ENCODE results near the gene GRPR.
"Not testable (repeated sequence)": the region's sequence is repeated elsewhere in the genome, so short reads cannot be mapped to it uniquely, and the experiment has no call there.

Gene GRPR

GRCh38 chrX:16183843-16184242 lies 60.5 kb downstream of the GRPR start:
- not testable (repeated sequence) for DNase-seq (ENCODE audit: low read depth)

GRCh38 chrX:16185725-16186136 lies 62.4 kb downstream of the GRPR start:
- DNase-seq (ENCODE audit: low read depth), result no peak

- DNase-seq (ENCODE audit: low read depth), result no peak
Measured at GRCh38 chrX:16186380-16187007, 63.1 kb downstream of the GRPR start.

- DNase-seq (ENCODE audit: low read depth), result no peak
Measured at GRCh38 chrX:16187024-16187760, 63.8 kb downstream of the GRPR start.

- no peak for DNase-seq (ENCODE audit: low read depth)
Measured at GRCh38 chrX:16188687-16189086, 65.3 kb downstream of the GRPR start.

GRCh38 chrX:16191605-16192004 lies 68.2 kb downstream of the GRPR start:
- no peak for DNase-seq (ENCODE audit: low read depth)

- no peak for DNase-seq (ENCODE audit: low read depth)
Measured at GRCh38 chrX:16196829-16197228, 73.5 kb downstream of the GRPR start.

GRCh38 chrX:16199343-16199742 lies 76.0 kb downstream of the GRPR start:
- DNase-seq (ENCODE audit: low read depth), result no peak

GRCh38 chrX:16202943-16203342 lies 79.6 kb downstream of the GRPR start:
- no peak for DNase-seq (ENCODE audit: low read depth)

Data from T follicular helper cell (primary cell).